SH-SY5Y (cell line): ENCODE results near the gene SYNDIG1.

Experiments used
- GATA2 ChIP-seq: IDR thresholded peaks from 2 replicates; pipeline ENCODE4 v1.6.1; 2011; ENCODE audit warnings: mild to moderate bottlenecking, low read depth, low read length
- GATA3 ChIP-seq: IDR thresholded peaks from 2 replicates; pipeline ENCODE4 v1.6.1; 2011; ENCODE audit warnings: low read depth, mild to moderate bottlenecking, low read length, moderate library complexity

Gene SYNDIG1

GRCh38 chr20:24560571-24561491, 91.4 kb downstream of the SYNDIG1 start:
- TF ChIP-seq GATA2 (no peak), GATA3 (no peak)

- TF ChIP-seq GATA3: no peak
- TF ChIP-seq GATA2: no peak
Observed at GRCh38 chr20:24565835-24566351, 96.5 kb downstream of the SYNDIG1 start.

- TF ChIP-seq GATA3: no peak
- TF ChIP-seq GATA2: no peak
Observed at GRCh38 chr20:24566656-24567055, 97.2 kb downstream of the SYNDIG1 start.

GRCh38 chr20:24567508-24567907, 98.1 kb downstream of the SYNDIG1 start:
- TF ChIP-seq GATA2 (no peak), GATA3 (no peak)

- no peak for TF ChIP-seq GATA3
- TF ChIP-seq GATA2: no peak
Observed at GRCh38 chr20:24568842-24569241, 99.4 kb downstream of the SYNDIG1 start.

- TF ChIP-seq GATA2: no peak
- no peak for TF ChIP-seq GATA3
Observed at GRCh38 chr20:24571159-24571558, 101.7 kb downstream of the SYNDIG1 start.

GRCh38 chr20:24572140-24572539, 102.7 kb downstream of the SYNDIG1 start:
- no peak for TF ChIP-seq GATA3
- no peak for TF ChIP-seq GATA2

- no peak for TF ChIP-seq GATA3
- TF ChIP-seq GATA2: no peak
Observed at GRCh38 chr20:24572862-24573261, 103.4 kb downstream of the SYNDIG1 start.

- TF ChIP-seq GATA3 (no peak), GATA2 (no peak)
Observed at GRCh38 chr20:24573557-24573956, 104.1 kb downstream of the SYNDIG1 start.

GRCh38 chr20:24574307-24574706, 104.9 kb downstream of the SYNDIG1 start:
- TF ChIP-seq GATA2: no peak
- no peak for TF ChIP-seq GATA3

GRCh38 chr20:24574797-24575196, 105.4 kb downstream of the SYNDIG1 start:
- no peak for TF ChIP-seq GATA3
- TF ChIP-seq GATA2: no peak

- TF ChIP-seq GATA3 (no peak), GATA2 (no peak)
Observed at GRCh38 chr20:24575811-24576210, 106.4 kb downstream of the SYNDIG1 start.

- TF ChIP-seq GATA3 (no peak), GATA2 (no peak)
Observed at GRCh38 chr20:24576447-24576846, 107.0 kb downstream of the SYNDIG1 start.

GRCh38 chr20:24577271-24577909, 108.0 kb downstream of the SYNDIG1 start:
- TF ChIP-seq GATA3 (no peak), GATA2 (no peak)
